HepG2 (cell line): ENCODE measurements around the gene HSPA4L. TPM values are rescaled to one million over a fixed set of nuclear protein-coding genes. Genes with fewer than 3 reads are reported as not detected.

ENCODE experiments used
- AGO2 ChIP-seq: fragments of 200-400 bp; formaldehyde crosslinking; optimal IDR thresholded peaks from 2 replicates; pipeline ENCODE3; 2017; ENCODE audit warnings: mild to moderate bottlenecking, low read depth, low read length, moderate library complexity
- ATM ChIP-seq: fragments of 450-650 bp; IDR thresholded peaks from 2 replicates; pipeline ENCODE4 v1.7.1; 2017; ENCODE audit warnings: mild to moderate bottlenecking, borderline replicate concordance
- ELF4 ChIP-seq: sonication (generic); formaldehyde crosslinking; IDR thresholded peaks from 2 replicates; pipeline ENCODE4 v1.5.0; 2020; ENCODE audit warnings: missing genetic modification reagents, mild to moderate bottlenecking, moderate library complexity, borderline replicate concordance
- MIXL1 ChIP-seq: IDR thresholded peaks from 2 replicates; pipeline ENCODE4 v1.6.1; 2016
- NCOA2 ChIP-seq: sonication (generic); formaldehyde crosslinking; IDR thresholded peaks from 2 replicates; pipeline ENCODE4 v1.8.0; 2022; ENCODE audit warnings: inconsistent platforms
- SP140L ChIP-seq: sonication (generic); formaldehyde crosslinking; IDR thresholded peaks from 2 replicates; pipeline ENCODE4 v1.4.0; 2020; ENCODE audit warnings: missing genetic modification reagents, borderline replicate concordance
- TARDBP ChIP-seq: sonication (generic); formaldehyde crosslinking; IDR thresholded peaks from 2 replicates; pipeline ENCODE4 v1.8.0; 2022; ENCODE audit warnings: mild to moderate bottlenecking, missing genetic modification reagents
- ZKSCAN1 ChIP-seq: fragments of 150-350 bp; IDR thresholded peaks from 2 replicates; pipeline ENCODE4 v1.6.1; 2014; ENCODE audit warnings: low read length
- ZNF10 ChIP-seq: sonication (generic); formaldehyde crosslinking; IDR thresholded peaks from 2 replicates; pipeline ENCODE4 v1.4.0; 2020; ENCODE audit warnings: mild to moderate bottlenecking, low read depth, missing genetic modification reagents, borderline replicate concordance
- ZNF160 ChIP-seq: sonication (generic); formaldehyde crosslinking; IDR thresholded peaks from 2 replicates; pipeline ENCODE4 v1.8.0; 2022; ENCODE audit warnings: mild to moderate bottlenecking, inconsistent platforms, missing genetic modification reagents
- ZNF652 ChIP-seq: IDR thresholded peaks from 2 replicates; pipeline ENCODE4 v1.6.1; 2016; ENCODE audit warnings: low read depth, borderline replicate concordance
- polyA plus RNA-seq, 8 experiments: library from polyadenylated mRNA; depleted of rRNA in 3 of 8; stranded (reverse) in 7 of 8; unstranded in 1 of 8; fragments of >200 nt; fragmentation: Illumina TruSeq in 4 of 8; extraction: Trizol in 4 of 8; gene quantifications; 2 replicates each; pipeline versions ENCODE4 v1.2.1 to v1.2.3, GENCODE V29; 2011 to 2016; ENCODE audit warnings: low read depth in 4 of 8, missing spikeins in 1 of 8, mixed read lengths in 1 of 8; ENCODE audit not compliant: insufficient read depth in 1 of 8
- total RNA-seq, 5 experiments: library from RNA; depleted of rRNA; stranded (reverse); fragments of >200 nt; fragmentation: Illumina TruSeq; extraction: Trizol; gene quantifications; 2 replicates each; pipeline ENCODE4 v1.2.3, GENCODE V29; 2016; ENCODE audit warnings: low read depth in 1 of 5
- TF ChIP-seq, protein P1 (sequence below): sonication (generic); formaldehyde crosslinking; IDR thresholded peaks from 2 replicates; pipeline ENCODE4 v1.5.0; 2020; ENCODE audit warnings: mild to moderate bottlenecking, missing genetic modification reagents
- TF ChIP-seq, protein P2 (sequence below): sonication (generic); formaldehyde crosslinking; IDR thresholded peaks from 2 replicates; pipeline ENCODE4 v1.5.1; 2020; ENCODE audit warnings: missing genetic modification reagents, mild to moderate bottlenecking, borderline replicate concordance
- TF ChIP-seq, protein P3 (sequence below), 2 experiments: sonication (generic) in 1 of 2; formaldehyde crosslinking in 1 of 2; IDR thresholded peaks; 2 replicates each; pipeline versions ENCODE4 v1.4.0 to v1.6.1; 2016 to 2020; ENCODE audit warnings: borderline replicate concordance in 1 of 2, low read depth in 1 of 2, mild to moderate bottlenecking in 1 of 2, missing genetic modification reagents in 1 of 2
- TF ChIP-seq, protein P4 (sequence below): IDR thresholded peaks from 2 replicates; pipeline ENCODE4 v1.6.1; 2018; ENCODE audit warnings: missing genetic modification reagents
- TF ChIP-seq, protein P5 (sequence below): IDR thresholded peaks from 2 replicates; pipeline ENCODE4 v1.4.0; 2020; ENCODE audit warnings: mild to moderate bottlenecking, missing genetic modification reagents

Gene HSPA4L
- total and polyA plus RNA-seq, 2 of the 13 experiments (the other 11 are each of a cell fraction or from before 2014, with no cell fraction given) = 3.7 to 31.5 TPM

DNA sequence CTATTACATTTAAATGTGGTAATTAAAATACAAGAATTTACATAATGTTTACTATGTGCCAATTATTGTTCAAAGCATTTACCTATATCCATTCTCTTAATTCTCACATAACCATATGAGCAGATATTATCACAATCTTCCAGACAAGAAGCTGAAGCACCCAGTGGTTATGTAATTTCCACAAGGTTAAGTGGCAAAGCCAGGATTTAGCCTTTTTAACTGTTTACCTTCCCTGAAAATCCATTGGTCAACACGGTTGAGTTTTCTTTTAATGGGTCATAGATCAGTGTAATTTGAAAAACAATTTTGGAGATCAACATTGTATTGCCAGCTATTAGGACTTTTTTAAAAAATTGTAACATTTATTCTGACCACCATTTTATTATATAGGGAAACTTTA, 11.4 kb downstream of the HSPA4L start (continued):
- TF ChIP-seq, protein P1, sequence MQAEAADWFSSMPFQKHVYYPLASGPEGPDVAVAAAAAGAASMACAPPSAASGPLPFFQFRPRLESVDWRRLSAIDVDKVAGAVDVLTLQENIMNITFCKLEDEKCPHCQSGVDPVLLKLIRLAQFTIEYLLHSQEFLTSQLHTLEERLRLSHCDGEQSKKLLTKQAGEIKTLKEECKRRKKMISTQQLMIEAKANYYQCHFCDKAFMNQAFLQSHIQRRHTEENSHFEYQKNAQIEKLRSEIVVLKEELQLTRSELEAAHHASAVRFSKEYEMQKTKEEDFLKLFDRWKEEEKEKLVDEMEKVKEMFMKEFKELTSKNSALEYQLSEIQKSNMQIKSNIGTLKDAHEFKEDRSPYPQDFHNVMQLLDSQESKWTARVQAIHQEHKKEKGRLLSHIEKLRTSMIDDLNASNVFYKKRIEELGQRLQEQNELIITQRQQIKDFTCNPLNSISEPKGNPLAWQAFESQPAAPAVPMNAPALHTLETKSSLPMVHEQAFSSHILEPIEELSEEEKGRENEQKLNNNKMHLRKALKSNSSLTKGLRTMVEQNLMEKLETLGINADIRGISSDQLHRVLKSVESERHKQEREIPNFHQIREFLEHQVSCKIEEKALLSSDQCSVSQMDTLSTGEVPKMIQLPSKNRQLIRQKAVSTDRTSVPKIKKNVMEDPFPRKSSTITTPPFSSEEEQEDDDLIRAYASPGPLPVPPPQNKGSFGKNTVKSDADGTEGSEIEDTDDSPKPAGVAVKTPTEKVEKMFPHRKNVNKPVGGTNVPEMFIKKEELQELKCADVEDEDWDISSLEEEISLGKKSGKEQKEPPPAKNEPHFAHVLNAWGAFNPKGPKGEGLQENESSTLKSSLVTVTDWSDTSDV = no peak
- TF ChIP-seq, protein P2, sequence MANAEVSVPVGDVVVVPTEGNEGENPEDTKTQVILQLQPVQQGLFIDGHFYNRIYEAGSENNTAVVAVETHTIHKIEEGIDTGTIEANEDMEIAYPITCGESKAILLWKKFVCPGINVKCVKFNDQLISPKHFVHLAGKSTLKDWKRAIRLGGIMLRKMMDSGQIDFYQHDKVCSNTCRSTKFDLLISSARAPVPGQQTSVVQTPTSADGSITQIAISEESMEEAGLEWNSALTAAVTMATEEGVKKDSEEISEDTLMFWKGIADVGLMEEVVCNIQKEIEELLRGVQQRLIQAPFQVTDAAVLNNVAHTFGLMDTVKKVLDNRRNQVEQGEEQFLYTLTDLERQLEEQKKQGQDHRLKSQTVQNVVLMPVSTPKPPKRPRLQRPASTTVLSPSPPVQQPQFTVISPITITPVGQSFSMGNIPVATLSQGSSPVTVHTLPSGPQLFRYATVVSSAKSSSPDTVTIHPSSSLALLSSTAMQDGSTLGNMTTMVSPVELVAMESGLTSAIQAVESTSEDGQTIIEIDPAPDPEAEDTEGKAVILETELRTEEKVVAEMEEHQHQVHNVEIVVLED (CRISPR knock-in tag) = no peak
- peak; percentile 80 for TF ChIP-seq ZNF652 (CRISPR knock-in tag)
- no peak for TF ChIP-seq ZNF160 (CRISPR knock-in tag)
- TF ChIP-seq TARDBP = no peak
- no peak for TF ChIP-seq NCOA2
- no peak for TF ChIP-seq ZKSCAN1
- TF ChIP-seq, protein P3, sequence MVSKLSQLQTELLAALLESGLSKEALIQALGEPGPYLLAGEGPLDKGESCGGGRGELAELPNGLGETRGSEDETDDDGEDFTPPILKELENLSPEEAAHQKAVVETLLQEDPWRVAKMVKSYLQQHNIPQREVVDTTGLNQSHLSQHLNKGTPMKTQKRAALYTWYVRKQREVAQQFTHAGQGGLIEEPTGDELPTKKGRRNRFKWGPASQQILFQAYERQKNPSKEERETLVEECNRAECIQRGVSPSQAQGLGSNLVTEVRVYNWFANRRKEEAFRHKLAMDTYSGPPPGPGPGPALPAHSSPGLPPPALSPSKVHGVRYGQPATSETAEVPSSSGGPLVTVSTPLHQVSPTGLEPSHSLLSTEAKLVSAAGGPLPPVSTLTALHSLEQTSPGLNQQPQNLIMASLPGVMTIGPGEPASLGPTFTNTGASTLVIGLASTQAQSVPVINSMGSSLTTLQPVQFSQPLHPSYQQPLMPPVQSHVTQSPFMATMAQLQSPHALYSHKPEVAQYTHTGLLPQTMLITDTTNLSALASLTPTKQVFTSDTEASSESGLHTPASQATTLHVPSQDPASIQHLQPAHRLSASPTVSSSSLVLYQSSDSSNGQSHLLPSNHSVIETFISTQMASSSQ (IDR thresholded peaks at IDR 0.05; ENCODE audit: low read depth) = no peak
- TF ChIP-seq, protein P3 (CRISPR knock-in tag; IDR thresholded peaks at IDR 0.05; ENCODE audit: borderline replicate concordance) = no peak
- TF ChIP-seq ATM = no peak
- no peak for TF ChIP-seq AGO2
- TF ChIP-seq, protein P4, sequence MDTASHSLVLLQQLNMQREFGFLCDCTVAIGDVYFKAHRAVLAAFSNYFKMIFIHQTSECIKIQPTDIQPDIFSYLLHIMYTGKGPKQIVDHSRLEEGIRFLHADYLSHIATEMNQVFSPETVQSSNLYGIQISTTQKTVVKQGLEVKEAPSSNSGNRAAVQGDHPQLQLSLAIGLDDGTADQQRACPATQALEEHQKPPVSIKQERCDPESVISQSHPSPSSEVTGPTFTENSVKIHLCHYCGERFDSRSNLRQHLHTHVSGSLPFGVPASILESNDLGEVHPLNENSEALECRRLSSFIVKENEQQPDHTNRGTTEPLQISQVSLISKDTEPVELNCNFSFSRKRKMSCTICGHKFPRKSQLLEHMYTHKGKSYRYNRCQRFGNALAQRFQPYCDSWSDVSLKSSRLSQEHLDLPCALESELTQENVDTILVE (CRISPR knock-in tag) = no peak
- TF ChIP-seq MIXL1 (CRISPR knock-in tag) = 0 out of 2 replicates have a peak, but pooled peaks have one; percentile 18
- TF ChIP-seq SP140L (CRISPR knock-in tag) = no peak
- TF ChIP-seq ELF4 = no peak
- TF ChIP-seq ZNF10 (CRISPR knock-in tag) = no peak
- TF ChIP-seq, protein P5, sequence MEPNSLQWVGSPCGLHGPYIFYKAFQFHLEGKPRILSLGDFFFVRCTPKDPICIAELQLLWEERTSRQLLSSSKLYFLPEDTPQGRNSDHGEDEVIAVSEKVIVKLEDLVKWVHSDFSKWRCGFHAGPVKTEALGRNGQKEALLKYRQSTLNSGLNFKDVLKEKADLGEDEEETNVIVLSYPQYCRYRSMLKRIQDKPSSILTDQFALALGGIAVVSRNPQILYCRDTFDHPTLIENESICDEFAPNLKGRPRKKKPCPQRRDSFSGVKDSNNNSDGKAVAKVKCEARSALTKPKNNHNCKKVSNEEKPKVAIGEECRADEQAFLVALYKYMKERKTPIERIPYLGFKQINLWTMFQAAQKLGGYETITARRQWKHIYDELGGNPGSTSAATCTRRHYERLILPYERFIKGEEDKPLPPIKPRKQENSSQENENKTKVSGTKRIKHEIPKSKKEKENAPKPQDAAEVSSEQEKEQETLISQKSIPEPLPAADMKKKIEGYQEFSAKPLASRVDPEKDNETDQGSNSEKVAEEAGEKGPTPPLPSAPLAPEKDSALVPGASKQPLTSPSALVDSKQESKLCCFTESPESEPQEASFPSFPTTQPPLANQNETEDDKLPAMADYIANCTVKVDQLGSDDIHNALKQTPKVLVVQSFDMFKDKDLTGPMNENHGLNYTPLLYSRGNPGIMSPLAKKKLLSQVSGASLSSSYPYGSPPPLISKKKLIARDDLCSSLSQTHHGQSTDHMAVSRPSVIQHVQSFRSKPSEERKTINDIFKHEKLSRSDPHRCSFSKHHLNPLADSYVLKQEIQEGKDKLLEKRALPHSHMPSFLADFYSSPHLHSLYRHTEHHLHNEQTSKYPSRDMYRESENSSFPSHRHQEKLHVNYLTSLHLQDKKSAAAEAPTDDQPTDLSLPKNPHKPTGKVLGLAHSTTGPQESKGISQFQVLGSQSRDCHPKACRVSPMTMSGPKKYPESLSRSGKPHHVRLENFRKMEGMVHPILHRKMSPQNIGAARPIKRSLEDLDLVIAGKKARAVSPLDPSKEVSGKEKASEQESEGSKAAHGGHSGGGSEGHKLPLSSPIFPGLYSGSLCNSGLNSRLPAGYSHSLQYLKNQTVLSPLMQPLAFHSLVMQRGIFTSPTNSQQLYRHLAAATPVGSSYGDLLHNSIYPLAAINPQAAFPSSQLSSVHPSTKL = 0 out of 2 replicates have a peak, but pooled peaks have one; percentile 10
